GM19238 (cell line): ENCODE data around the gene GRIP1.

Experiments
- DNase-seq: peaks from one replicate; pipeline ENCODE4 v3.0.0; 2011; ENCODE audit warnings: low spot score; ENCODE audit not compliant: insufficient read length

Gene GRIP1

GRCh38 chr12:66467932-66468331 is 210.9 kb downstream of the GRIP1 start:
- DNase-seq = no peak

GRCh38 chr12:66461331-66461730 is 217.5 kb downstream of the GRIP1 start:
- no peak for DNase-seq

GRCh38 chr12:66459944-66460482 is 218.9 kb downstream of the GRIP1 start:
- DNase-seq = no peak

- DNase-seq = no peak
Measured at GRCh38 chr12:66456612-66457011, 222.3 kb downstream of the GRIP1 start.

DNA sequence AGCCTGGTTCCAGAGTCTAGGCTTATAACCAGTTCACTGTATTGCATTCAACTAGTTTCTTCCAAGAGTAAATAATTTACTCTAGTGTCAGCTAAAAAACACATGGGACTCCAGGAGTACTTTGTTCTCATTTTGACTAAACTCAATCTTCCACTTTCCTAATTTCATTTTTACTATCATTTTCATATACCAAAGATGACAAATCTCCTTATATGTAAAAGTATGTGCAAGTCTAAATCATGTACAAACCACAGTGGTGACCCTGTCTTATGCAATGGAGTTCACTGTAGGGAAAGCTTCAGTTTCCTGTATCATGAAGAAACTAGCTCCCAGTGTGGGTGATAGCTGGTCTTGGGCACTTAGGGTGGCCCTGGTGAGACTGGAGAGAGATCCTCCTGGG is 225.0 kb downstream of the GRIP1 start:
- peak; percentile 7 for DNase-seq

GRCh38 chr12:66453120-66453519 is 225.8 kb downstream of the GRIP1 start:
- no peak for DNase-seq

- no peak for DNase-seq
Measured at GRCh38 chr12:66449531-66449930, 229.3 kb downstream of the GRIP1 start.

DNA sequence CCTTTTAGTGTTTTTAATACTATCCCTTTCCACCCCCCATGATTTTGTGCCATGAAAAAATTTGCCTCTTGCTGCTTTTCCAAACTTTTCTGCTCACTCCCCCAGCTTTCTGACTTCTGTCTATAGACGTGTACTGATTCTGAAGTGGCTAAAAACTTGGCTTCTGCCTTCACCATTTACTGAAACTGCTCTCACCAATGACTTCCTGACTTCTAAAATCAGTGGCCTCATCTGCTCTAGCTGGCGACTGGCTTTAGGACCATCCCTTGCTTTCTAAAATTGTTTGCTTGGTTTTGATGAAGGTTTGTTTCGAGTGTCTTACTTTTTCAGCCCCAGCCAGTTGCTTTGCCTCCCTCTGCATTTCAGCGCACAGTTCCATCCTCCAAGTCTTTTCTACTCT is 231.2 kb downstream of the GRIP1 start:
- DNase-seq = no peak

- DNase-seq = no peak
Measured at GRCh38 chr12:66446276-66446675, 232.6 kb downstream of the GRIP1 start.

DNA sequence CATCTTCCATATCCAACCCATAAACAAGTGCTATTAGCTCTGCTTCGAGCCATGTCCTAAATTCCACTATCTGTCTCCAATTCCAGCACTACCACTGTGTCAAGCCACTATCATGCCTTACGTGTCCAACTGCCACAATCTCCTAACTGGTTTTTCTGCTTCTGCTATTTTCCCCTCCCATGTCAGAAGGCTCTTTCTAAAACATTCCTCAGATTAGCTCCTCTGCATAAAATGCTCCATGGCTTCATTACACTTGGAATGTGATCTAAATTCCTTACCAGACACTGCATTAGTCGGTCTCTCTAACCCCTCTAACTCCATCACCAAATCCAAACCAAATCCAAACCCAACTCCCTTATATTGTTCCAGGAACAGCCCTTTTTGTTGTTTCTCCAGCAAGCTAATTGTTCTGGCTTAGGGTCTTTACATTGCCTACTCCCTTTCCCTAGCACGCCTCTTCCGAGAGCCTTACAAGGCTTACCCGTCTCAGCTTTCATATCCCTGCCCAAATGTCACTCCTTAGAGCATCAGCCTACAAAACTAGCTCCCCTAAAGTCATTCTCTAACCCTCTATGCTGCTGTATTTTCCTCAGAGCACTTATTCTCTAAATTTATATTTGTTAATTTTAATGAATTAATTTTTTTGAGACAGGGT is 236.8 kb downstream of the GRIP1 start:
- DNase-seq = no peak

GRCh38 chr12:66438601-66439000 is 240.3 kb downstream of the GRIP1 start:
- no peak for DNase-seq

DNA sequence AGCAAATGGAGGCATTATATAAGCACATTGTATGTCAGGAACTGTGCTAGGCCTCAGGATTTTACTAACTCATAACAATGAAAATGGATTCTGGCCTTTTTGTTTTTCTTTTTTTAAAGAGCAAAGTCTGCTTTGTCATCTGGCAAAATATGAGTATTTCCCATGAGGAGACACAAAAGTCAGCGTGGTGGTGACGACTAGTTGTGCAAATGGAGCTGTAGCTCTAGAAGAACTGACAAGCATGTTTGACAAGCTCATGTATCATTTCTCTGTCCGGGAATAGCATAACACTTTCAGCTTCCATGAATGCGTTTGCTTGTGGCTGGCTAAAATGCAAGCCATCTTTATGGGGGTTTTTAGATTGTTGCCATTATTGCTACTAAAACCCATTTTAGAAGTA is 248.8 kb downstream of the GRIP1 start:
- no peak for DNase-seq

GRCh38 chr12:66428870-66429269 is 250.0 kb downstream of the GRIP1 start:
- no peak for DNase-seq

DNA sequence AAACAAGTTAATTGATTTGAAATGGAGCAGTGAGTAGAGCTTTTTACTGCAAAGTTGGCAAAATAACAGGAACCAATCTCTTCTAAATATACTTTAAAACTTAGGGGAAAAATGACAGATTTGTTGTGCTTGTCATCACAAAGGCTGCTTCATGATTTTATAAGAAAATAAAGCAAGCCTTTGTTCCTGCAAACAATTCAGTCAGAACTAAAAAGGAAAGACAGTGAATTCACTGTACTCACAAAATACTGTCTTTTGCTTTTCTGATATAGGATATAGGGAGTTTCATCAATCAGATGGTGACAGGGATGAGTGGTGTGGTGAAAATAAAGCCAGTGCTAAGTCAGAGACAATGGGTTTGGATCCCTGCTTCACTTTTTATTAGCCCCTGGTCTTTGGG is 250.6 kb downstream of the GRIP1 start:
- no peak for DNase-seq

DNA sequence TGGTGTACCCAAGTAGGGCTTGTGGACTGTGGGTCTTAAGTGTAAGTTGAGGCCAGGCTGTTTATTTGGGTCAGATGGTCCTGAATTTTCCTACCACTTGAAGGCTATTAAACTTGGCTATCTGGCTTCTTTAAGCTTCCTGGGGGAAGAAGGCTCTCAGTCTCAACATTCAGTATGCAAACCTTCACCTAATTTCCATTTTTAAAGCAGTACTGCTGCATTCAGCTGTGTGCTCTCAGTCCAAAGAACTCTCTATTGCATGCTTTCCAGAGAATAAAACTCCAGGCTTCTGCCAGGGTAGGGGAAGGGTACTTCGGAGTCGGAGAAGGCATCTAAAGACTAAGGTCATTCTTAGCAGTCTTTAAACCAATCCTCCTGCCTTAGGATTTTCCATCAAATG is 252.2 kb downstream of the GRIP1 start:
- DNase-seq = no peak

- no peak for DNase-seq
Measured at GRCh38 chr12:66423266-66423665, 255.6 kb downstream of the GRIP1 start.

GRCh38 chr12:66418908-66419307 is 260.0 kb downstream of the GRIP1 start:
- DNase-seq = no peak

DNA sequence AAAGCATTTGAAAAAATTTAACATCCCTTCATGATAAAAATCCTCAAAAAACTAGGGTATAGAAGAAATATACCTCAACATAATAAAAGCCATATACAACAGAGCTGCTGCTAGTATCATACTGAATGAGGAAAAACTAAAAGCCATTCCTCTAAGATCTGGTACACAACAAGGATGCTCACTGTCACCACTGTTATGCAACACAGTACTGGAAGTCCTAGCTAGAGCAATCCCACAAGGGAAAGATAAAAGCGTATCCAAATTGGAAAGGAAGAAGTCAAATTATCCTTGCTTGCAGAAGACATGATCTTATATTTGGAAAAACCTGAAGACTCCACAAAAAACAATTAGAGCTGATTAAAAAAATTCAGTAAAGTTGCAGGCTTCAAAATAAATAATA is 261.7 kb downstream of the GRIP1 start:
- no peak for DNase-seq

DNA sequence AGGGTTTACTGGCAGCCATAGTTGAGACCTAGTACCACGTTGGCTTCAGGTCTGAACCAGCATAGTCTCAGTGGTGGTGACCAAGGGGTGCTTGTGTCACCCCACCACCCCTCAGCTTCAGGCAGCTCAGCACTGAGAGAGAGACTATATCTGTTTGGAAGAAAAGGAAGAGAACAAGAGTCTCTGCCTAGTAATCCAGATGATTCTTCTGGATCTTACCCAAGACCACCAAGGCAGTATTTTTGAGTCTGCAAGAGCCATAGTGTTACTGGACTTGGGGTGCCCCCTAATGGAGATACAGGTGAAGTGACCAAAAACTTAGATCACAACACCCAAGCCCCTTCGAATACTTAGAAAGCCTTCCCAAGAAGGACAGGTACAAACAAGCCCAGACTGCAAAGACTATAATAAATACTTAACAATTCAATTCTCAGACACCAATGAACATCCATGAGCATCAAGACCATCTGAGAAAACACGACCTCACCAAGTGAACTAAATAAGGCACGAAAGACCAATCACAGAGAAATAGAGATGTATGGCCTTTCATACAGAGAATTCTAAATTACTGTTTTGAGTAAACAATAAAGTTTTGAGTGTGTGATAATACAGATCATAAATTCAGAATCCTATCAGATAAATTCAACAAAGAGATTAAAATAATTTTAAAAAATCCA is 269.5 kb downstream of the GRIP1 start:
- DNase-seq = no peak

DNA sequence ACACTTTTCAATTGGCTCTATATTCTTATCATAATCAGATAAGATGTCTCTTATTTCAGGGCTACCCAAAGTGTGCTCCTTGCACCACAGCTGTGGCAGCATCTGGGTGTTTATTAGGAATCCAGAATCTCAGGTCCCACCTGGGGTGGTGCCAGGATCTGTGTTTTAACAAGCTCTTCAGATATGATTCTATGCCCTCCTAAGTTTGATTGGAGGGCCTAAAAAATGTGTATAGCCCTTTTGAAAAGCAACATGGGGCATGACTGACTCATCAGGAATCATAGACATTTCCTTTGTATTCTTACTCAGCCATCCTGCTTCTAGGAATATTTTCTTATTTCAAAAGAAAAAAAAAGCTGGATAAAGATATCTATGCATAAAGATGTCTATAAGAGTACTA is 273.5 kb downstream of the GRIP1 start:
- DNase-seq = no peak

GRCh38 chr12:66403746-66404145 is 275.1 kb downstream of the GRIP1 start:
- no peak for DNase-seq

GRCh38 chr12:66399911-66400306 is 279.0 kb downstream of the GRIP1 start:
- DNase-seq = no peak
